ENCODE measurements around the gene CTNND2.

DNA sequence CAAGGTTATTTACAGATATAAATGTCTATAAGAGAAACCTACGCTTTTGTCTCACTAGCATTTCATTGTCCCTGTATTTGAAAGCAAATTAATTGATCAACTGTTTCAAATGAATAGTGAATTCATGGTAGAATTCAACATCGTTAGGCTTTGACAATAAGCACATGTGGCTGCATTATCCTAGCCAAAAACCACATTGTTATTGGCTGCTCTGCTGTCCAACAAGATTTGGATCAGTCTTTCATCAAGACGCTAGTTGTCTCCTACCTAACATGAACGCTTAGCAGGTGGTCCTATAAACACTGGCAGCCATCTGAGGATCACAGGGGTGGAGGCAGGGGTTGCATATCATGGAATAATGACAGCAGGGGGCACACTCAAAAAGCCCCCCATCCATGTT lies 455.0 kb downstream of the CTNND2 start:
- TF ChIP-seq YY1 (IDR thresholded peaks at IDR 0.05; ENCODE audit: insufficient read depth, insufficient read length) = no peak
- TF ChIP-seq SUZ12 (IDR thresholded peaks at IDR 0.05; ENCODE audit: extremely low read depth, insufficient read depth, insufficient read length) = no peak
